DMS 273 treated with DMSO at 0.1 percent for 48 hours (cell line): ENCODE results near the gene CPLX3.
"Not testable (repeated sequence)": the region's sequence is repeated elsewhere in the genome, so short reads cannot be mapped to it uniquely, and the experiment has no call there.

Source experiments
- DNase-seq: peaks from one replicate; lab custom pipeline; 2025; lab: John Stamatoyannopoulos, UW

The CPLX3 gene, protein sequence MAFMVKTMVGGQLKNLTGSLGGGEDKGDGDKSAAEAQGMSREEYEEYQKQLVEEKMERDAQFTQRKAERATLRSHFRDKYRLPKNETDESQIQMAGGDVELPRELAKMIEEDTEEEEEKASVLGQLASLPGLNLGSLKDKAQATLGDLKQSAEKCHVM

DNA sequence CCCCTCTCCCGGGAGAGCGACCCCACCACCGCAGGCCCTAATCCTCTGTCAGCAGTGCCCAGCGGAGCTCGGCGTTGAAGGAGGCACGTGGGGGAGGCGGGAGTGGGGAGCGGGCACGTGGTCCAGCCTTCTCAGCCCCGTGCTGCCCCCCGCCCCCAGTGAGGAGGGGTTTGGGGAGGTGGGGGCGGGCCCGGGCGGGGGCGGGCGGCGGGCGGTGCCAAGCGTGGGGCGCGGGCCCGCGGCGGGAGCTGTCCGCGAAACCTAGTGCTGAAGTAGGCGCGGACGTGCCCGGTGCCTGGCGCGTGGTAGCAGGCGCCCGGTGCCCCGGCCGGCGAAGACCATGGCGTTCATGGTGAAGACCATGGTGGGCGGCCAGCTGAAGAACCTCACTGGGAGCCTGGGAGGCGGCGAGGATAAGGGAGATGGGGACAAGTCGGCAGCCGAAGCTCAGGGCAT lies at the start of gene CPLX3:
Gene CPLX3 (plus strand): TSS at position 264 of the 456 bp plus-strand sequence. CDS start 77 bp downstream, at position 341.
- no peak for DNase-seq

DNA sequence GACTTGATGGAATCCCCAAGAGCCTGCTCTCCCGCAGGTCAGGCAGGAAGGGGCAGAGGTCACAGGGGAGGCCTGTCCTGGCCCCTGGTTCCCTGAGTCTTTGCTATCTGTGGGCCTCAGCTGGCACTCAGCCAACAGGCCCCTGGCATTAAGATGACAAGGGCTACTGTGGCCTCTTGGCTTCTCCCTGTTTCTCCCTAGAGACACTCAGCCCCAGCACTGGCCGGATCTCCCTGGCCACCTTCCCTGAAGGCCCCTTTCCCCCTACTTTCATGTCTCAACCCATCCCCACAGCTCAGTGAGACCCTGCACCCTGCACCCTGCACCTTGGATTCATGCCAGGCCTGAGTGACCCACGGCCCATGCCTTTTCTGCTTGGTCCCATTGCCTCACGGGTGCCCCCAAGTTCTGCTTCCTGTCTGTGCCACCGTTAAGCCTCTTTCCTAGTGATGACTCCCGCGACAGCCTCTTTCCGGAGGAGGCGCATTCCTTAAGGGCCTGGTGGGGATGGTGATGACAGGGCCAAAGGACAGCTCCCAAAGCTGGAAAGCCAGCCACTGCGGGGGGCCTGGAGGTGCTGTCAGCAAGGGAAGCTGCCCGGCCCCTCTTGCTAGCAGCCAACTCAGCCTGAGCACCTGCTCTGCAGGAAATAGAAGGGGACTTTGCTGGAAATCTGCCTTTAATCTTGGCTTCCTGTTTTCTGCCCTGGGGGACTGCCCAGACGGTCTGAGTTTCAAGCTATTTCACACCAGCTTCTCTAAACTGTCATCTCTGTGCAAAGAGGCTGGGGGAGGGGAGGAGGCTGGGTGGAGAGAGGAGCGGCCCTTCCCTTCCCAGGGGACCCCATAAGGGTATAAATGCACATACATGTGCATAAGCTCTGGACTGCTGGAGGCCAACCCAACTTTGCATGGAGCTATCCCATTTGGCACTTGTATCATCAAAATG lies 49.3 kb upstream of the CPLX3 start:
- no peak for DNase-seq

DNA sequence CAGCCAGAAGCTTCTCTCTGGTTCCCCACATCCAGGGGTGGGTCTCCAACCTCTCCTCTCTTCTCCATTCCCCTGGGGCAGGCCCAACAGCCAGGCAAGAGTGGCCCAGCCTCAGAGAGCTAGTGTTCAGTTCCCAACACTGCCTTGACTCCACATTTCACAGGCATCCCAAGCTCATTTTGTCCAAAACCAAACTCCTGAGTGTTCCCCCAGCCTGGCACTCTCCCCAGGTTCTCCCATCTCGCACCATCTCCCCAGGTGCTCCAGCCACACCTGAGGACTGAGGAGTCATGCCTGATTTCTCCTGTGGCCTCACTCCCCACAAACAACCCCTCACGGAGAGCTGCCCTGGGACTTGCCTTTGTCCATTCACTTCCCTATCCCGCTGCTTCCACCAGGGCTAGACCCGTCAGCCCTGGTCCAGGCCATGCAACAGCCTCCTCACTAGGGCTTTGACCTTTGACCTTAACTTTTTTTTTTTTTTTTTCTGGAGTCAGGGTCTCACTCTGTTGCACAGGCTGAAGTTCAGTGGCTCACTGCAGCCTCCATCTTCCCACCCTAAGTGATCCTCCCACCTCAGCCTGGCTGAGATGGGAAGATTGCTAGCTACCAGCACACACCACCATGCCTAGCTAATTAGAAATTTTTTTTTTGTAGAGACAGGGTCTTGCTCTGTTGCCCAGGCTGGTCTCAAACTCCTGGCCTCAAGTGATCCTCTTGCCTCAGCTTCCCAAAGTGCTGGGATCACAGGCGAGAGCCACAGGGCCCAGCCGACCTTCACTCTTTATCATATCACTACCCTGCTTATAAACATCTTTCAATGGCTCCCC lies 48.4 kb upstream of the CPLX3 start:
- DNase-seq: no peak

DNA sequence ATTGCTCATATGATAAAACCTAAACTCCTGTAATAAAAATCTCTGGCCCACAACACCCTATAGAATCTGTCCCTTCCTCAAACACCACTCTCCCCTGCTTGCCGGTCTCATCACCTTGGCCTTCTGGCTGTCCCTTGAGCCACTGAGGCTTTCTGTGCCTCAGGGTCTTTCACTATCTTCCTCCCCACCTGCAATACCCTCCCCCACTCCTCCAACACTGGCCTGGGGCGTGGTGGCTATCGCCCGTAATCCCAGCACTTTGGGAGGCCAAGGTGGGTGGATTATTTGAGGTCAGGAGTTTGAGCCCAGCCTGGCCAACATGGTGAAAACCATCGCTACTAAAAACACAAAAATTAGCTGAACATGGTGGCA lies 47.8 kb upstream of the CPLX3 start:
- DNase-seq: no peak

DNA sequence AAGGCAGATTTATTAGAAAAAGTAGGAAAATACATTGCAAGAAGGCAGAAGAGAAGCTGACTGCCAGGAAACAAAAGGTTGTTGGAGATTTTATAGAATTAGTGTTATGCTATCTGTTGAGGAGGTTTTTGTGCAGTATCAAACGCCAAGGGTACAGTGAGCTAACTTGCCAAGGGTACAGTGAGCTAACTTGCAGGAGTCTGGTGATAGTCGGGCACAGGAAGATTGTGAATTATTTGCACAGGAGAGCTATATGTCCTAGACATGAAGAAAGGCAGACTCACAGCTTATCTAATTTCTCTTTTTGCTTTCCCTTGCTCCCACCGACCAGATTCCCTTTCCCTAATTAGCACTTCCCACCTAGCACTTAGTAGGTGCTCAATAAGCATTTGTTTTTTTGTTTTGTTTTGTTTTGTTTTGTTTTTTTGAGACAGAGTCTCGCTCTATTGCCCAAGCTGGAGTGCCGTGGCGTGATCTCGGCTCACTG lies 47.2 kb upstream of the CPLX3 start:
- no peak for DNase-seq

DNA sequence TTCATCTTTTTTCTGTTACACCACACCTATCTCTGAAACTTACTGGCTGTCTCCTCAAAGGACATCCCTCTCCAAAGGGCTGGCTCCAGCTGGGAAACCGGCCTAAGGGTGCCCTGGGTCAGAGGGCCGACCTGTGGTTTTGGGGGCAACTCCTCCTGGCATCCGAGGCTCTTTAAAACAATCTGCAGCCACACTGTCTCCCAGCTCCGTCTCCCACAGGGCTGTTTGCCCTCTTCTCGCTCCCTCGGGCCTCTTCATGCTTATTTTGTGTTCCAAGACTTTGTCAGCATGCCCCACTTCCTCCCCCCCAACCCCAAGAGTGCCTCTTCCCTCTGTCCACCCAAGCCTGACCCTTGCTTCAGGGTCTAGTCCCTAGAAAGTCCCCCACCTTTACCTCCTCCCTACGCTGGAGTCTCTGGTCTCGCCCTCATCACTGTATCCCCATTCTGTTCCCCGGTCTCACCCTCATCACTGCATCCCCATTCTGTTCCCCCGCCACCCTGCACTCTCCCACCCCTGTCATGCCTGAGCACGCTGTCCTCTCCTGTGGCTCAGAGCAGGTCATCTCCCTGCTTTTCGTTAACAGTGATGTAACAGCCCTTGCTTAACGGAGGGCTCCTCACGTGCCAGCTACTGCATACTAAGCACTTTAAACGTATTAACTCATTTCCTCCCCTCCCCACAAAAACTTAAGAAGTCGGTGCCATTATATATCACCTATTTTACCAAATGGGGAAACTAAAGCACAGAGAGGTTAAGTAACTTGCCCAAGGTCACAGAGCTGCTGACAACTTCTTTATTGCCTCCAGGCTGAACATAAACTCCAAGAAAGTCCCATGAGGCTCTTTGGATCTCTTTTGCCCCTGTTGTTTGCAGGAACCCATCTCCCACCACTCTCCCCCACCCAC lies 45.6 kb upstream of the CPLX3 start:
- no peak for DNase-seq

DNA sequence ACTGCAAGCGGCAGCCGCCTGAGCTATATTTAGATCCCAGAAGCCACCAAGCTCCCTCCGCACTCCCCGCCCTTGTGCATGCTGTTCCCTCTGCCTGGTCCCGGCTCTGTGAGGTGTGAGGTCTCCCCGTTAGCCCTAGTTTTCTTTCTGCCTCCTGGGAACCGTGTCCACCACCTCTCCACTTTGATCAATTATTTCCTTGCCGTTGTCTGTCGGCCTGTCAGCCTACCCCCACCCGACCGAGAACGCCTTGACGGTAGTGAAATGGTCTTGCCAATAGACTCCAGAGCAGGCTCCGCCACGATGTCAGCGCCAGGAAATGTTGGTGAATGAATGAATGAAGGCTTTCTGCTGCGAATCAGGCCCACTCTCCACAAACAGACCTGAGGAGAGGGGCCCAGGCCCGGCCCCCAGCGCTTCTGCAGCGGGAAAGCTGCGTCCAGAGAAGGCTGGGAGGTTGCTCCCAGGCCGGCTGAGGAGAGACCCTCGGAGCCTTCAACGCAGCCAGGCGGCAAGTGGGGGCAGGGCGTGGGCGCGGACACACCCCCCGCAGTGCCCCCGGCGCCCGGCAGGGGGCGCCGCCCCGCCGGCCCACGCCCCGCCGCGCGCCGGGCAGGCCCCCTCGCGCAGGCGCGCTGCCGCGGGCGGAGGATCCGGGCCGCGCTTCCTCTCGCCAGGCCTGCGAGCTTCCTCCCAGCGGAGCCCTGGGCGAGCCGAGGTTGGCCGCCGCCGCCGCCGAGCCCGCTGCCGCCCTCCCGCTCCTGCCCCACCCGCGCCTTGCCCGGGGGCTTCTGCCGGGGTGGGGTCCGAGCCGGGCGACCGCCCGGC lies 44.8 kb upstream of the CPLX3 start, which contains the start of gene CSK:
Gene CSK (plus strand): TSS at position 650 of the 828 bp plus-strand sequence. CDS start 16,218 bp downstream, outside the sequence.
- no peak for DNase-seq

DNA sequence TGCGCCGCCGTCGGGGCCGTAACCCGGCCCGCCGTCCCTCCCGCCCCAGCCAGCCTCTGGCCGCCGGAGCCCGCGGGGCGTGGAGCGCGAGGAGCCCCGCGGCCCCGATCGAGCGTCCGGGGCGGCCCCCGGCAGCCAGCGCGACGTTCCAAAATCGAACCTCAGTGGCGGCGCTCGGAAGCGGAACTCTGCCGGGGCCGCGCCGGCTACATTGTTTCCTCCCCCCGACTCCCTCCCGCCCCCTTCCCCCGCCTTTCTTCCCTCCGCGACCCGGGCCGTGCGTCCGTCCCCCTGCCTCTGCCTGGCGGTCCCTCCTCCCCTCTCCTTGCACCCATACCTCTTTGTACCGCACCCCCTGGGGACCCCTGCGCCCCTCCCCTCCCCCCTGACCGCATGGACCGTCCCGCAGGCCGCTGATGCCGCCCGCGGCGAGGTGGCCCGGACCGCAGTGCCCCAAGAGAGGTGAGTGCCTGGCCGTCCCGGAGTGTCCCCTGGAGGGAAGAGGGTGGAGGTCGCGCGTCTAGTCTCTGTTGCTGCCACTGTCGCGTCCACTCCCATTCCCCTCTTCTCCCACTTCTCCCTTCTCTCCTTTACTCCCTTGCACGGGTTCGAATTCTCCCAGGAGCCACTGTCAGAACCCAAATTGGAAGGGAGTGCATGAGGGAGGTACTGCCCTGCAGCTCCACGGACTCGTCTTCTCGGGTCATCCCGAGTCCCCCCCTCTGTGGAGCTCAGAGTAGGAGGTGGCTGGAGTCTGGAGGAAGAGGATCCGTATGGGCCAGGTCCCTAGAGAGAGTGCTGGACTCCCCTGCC lies 44.0 kb upstream of the CPLX3 start:
- no peak for DNase-seq

DNA sequence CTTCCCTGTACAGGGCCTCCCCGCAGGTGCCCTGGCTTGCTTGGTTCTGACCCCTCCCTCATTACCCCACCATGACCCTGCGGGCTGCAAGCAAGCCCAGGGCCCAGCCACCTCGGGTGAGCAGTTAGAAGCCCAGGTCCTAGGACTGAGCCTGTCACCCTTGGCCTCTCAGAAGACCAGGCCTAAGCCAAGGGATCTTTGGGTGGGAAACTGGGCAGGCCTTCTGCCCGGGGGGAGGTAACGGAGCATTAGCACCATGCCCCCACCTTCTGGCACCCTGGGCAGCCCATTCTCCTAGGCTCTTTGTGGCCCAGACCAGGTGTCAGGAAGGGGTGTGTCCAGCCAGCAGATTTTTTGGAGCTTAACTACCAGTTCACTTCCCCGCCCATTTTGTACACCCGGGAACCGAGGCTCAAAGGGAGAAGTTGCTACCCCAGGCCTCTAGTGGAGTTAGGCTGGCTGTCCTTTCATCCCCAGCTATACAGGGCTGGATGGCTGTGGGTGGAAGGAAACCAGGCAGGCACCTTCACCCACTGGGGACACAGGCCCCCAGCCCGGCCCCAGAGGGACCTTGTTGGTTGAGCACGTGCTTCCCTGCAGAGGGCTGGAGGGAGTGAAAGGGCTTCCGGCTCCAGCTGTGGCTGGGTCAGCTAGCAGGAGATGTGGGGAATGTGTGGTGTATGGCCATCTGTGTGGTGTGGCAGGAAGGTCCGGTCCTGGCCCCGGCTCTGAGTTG lies 43.2 kb upstream of the CPLX3 start:
- DNase-seq: no peak

DNA sequence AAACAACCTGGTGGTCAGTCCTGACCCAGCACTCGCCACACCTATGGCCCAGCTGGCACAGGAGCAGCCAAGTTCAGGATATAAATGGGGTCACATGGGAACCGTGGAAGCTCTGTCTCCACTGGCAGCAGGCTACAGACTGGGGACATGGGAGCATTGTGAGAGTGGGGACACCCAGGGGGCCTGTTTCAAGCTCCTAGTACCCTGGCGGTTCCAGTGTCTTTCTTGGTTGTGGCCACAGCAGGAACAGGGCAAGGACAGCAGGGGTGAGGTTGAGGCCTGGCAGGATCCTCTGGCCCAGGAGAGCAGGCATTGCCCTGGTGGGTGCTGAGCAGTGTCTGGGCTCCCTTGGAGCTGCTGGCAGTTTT lies 42.6 kb upstream of the CPLX3 start:
- DNase-seq: no peak

DNA sequence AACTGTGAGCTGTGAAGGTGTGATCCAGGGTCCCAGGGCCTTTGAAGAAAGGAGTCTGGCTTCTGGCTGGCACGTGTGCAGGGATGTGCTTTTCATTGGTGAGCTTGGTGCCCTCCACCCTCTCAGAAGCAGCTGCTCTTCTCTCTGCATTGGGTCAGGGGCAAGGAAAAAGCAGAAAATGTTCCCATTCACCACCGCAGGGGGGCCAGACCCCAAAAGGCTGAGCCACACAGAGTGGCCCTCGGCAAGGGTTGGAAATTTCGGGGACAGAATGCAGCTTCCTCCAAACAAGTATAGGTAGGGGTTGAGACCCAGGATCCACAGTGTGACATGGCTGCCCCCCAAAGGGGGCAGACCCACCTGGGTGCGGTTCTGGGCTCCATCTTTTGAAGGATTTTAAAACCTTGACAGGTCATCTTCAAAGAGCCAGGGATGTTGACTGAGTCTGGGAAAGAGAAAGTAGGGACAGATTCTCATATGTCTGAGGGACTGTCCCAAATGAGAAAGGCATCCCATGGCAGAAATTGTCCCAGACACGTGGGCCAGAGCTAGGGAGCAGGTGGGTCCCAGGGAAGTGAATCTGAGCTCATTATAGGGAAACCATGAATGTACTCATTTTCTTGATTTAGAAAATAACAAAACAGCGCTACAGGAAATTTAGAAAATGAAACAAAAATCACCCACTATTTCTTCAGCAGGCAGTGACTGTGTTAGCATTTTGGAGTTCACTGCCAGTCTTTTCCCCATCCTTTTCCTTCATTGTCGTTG lies 41.8 kb upstream of the CPLX3 start:
- DNase-seq: no peak

DNA sequence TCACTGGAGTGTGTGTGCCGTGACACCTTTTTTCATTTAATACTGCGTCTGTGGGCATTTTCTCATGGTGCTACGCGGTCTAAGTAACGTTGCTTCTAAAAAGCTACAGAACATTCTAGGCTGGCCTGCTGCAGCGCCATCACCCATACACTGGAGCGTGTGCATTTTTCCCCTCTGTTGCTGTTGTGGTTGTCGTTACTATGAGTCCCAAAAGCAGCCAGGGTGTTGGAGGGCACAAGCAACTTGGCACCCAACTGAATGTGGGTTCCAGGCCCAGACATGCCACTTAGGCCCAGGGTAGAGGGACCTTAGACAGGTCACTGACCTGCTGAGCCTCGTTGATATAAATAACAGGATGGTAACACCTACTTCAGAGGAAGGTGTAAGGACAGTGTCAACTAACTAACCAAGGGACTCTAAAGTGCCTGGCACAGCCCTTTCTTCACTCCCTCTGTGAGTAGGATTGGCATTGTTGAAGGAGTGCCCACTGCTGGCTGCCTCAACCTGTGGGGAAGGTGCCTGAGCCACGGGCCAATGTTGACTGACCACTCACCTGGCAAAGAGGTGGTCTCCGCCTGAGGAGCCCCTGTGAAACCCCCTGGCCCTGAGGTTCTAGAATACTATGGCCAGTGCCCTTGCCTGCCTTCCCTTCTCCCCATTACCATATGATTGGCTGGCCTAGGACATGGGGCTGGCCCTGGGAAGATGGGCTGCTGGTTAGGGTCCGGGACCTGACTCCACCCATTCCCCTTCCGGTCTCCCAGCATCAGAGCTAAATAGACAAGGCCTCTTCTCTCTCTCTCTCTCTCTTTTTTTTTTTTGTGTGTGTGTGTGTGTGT lies 41.0 kb upstream of the CPLX3 start:
- no peak for DNase-seq

DNA sequence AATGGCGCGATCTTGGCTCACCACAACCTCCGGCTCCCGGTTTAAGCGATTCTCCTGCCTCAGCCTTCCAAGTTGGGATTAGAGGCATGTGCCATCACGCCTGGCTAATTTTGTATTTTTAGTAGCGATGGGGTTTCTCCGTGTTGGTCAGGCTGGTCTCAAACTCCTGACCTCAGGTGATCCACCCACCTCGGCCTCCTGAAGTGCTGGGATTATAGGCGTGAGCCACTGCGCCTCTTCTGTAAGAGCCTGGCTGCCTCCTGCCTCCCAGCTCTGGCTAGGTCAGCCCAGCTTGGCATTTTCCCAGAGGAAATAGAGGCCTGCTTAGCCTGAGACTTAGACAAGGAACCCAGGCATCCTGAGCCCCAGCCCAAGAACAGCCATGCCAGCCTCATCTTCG lies 40.3 kb upstream of the CPLX3 start:
- not testable (repeated sequence) for DNase-seq

DNA sequence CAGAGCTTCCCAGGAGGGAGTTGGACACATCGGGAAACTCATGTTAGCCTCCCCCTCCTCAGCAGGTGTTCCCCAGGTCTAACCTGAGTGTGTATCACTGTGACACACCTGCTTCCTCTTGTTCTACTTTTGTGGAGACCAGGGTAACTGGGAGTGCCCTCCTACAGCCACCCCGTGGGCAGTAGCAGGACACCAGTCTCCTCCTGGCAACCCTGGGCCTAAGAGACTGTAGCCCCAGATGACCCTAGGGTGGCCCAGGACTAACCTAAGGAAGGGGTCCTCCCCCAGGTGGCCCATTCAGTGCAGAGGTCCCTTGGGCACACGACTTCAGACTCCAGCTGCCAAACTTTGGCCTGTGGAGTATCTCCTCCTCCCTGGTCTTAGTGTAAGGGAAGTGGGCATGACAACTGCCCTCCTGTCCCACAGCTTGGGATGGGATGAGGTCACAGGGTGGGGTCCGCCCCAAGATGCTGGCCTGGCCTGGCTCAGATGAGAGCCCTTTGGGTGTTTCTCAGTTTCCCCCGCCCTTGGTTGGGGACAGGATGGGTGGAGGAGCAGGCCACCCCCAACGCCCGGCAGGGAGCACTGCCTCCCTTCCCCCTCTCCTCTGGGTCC lies 39.8 kb upstream of the CPLX3 start:
- no peak for DNase-seq

DNA sequence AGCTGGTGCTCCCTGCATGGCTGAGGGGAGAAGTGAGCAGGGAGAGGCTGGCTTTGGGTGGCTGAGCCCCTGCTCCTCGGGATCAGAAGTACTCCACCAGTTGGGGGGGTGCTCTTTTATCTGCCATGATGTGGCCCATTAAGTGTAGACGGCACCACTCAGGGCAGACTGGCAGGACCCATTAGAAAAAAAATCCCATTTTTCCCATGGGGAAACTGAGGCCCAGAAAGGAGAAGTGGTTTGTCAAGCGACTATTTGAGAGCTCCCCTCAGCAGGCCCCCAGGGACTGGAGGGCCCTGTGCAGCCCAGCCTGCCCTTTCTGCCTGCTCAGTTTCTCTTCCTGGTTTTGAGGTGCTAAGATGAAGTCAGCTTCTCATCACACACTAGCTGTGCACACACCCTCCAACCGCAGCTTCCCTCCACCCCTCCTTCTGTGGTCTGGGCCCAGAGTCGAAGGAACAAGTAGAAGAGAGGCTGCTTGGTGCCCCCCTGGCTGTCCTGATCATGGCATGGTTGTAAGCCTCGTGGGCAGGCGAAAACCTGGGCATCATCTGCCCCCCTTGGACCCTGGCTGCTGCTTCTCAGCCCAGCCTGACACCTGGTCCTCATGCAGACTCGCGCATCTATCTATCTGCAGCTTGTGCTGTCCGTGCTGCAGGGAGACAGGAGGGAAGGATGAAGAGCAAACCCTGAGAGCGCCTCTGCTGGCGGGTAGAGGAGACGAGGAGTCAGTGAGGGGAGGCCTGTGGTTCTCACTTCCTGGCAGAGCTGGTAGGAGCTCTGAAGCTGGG lies 39.0 kb upstream of the CPLX3 start:
- DNase-seq: no peak
